SH-SY5Y (cell line): ENCODE measurements around the gene TSPAN4.

ENCODE experiments used
- GATA2 ChIP-seq: IDR thresholded peaks from 2 replicates; pipeline ENCODE4 v1.6.1; 2011; ENCODE audit warnings: mild to moderate bottlenecking, low read depth, low read length
- GATA3 ChIP-seq: IDR thresholded peaks from 2 replicates; pipeline ENCODE4 v1.6.1; 2011; ENCODE audit warnings: low read depth, mild to moderate bottlenecking, low read length, moderate library complexity

GRCh38 chr11:801097-801780, 41.4 kb upstream of the TSPAN4 start:
- TF ChIP-seq GATA2, result no peak
- no peak for TF ChIP-seq GATA3
